Measurements from ENCODE around the gene ANKRD28. TPM values are rescaled to one million over a fixed set of nuclear protein-coding genes. Genes with fewer than 3 reads are reported as not detected.

The ANKRD28 gene
- total RNA-seq: 85.4 and 167 TPM in 2 replicates

GRCh38 chr3:15797642-15798303 lies at the start of gene ANKRD28:
Gene ANKRD28, minus strand, starts transcription at chr3:15797979. Its CDS starts 1,458 bp downstream, at chr3:15796521.

Other genes starting within 250 kb of the ANKRD28 start
- 20.0 and 21.5 TPM in 2 replicates for gene HACL1, start 196.4 kb downstream of the ANKRD28 start, total RNA-seq
- gene BTD, start 196.2 kb downstream of the ANKRD28 start, total RNA-seq: 38.2 and 42.4 TPM in 2 replicates

Data from smooth muscle cell of the pulmonary artery (primary cell).